Hematopoietic multipotent progenitor cell treated with erythropoietin and hydrocortisone succinate and interleukin-3 and kit ligand, for 6 days (in vitro differentiated cells): ENCODE results near the gene BCL2.

Experiments used
- DNase-seq: peaks from one replicate; pipeline ENCODE4 v3.0.0-alpha.2; 2015

BCL2 gene

DNA sequence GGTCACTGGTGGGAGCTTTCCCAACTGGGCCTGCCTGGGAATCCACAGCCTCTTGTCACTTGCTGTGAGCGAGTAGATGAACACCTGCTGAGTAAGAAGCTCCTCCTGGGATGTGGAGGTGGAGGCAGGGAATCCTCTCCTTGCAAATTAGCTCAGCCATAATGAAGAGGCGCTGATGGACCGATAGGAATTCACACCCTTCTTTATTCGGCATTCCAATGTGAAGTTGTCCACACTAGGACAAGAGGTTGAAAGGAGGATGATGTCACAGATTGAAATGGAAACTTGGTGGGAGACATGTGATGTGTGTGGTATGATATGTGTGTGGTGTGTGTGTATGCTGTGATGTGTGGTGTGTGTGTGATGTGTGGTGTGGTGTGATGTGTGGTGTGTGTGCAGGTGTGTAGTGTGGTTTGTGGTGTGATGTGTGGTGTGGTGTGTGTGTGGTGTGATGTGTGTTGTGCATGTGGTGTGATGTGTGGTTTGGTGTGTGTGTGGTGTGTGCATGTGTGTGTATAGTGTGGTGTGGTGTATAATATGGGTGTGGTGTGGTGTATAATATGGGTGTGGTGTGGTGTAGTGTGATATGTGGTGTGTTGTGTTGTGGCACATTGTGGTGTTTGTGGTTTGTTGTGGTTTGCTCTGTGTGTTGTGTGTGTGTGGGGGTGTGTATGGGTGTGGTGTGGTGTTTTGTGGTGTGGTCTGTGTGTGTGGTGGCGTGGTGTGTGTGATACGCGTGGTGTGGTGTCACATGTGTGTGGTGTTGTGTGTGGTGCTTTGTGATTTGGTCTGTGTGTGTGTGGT lies 216.4 kb downstream of the BCL2 start:
- peak; percentile 14 for DNase-seq

DNA sequence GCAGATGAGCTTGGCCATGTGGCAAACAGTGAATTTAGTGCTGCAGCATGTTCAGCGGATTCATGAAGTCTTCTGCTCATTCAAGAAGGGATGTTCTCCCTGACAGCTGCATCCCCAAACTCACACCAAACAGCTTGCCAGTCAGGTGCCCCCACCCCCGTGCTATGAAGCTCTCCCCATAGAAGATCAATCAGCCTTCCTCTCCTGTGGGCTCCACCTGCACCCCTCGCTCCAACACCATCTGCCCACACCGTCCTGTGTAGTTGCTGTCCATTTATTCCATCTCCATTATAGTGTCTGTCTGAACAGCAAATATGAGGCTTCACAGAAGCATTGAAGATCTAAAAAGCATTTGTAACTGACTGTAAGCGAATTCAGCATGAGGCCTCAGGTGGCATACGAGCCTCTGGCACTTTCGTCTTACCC lies 218.9 kb downstream of the BCL2 start:
- DNase-seq, result no peak

- peak; percentile 97 for DNase-seq
Measured at GRCh38 chr18:63099848-63100629, 219.5 kb downstream of the BCL2 start.

DNA sequence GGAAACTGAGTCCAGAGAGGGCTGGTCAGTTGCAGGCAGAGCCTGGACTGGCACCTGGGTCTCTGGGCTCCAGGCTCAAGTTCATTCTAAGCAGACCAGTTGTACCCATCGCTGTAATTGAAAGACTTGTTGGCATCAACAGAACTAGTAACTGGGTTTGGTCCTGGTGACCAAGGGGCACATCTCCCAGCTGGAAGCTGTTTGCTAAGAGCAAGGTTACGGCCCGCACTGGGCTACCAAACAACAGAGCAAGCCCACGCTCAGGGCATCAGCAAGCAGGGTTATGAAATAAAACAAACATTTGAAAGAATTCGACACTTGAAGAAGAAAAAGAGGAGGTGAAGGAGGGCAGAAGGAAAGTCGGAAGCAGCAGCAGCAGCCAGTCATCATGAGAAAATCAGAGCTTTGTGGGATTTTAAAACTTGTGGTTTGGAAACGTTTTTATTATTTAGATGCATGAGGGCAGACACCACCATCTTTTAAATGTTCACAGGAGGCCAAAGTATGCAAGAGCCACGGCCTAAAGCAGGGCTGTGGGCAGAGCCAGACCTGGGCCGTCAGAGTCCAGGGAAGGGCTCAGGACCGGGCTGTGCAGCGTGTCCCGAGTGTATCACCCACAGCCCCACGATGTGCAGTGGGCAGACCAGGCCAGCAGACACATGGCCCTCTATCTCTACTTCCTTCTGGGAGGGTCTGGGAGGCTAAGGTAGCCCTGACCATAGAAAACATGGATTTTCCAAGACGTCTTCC lies 220.3 kb downstream of the BCL2 start:
- peak; percentile 32 for DNase-seq

DNA sequence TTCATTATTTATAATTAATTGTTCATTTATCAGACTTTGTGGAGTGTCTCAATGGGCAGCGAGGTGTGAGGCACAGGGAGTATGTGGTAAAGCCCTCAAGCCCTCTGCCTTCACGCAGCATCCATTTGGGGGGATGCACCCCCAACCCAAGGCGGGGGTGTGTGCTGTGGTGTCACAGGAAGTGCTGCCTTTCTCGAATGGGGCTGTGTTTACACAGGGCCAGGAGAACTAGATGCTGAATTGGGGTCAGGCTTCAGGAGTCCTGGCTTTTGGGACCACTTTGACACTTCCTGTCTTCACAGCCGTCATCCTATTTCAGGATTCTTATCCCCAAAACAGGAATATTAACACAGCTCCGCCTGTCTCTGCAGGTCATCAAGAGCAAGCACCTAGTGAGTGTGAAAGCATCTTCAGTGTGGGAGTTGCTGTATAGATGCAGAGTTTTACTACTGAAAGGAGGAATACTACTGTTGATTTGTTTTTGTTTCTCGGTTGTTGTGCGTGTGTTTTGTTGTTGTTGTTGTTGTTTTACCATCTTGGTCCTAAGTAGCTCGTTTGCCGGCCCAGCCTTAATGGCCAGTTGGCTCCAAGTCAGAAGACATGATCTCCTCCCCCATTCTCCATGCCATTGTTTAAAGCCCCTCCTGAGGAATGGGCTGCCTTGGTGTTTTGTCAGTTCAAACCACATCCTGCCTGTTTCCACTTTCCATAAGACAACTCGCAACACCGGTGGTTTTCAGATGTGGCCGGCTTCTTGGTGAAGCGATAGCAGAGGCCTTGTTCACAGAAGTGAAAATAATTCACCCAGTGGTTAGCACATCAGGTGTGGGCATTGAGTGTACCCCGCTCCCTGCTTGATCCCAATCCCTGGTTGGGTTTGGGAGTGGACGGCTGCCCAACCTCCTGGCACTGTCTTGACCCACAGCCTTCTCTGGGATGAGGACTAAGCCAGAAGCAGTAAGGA lies 221.3 kb downstream of the BCL2 start:
- DNase-seq, result peak; percentile 77

DNA sequence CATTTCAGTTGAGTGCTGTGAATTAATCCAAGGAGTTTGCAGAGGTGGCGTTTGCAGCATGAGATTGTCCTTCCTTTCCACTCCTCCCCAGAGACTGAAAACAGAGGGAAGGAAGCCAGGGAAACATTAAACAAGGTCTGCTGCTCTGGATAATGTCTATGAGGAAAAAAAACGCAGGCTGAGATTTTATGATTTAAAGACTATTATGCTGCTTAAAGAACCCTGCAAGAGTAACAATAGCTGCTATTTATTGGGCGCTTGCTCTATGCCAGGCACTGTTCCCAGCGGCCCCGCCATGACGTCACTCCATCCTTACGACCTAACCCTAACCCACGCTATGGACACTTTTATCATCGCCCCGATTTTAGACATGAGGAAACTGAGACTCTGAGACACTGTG lies 222.4 kb downstream of the BCL2 start:
- DNase-seq, result no peak

GRCh38 chr18:63096327-63096874 lies 223.2 kb downstream of the BCL2 start:
- DNase-seq, result no peak

GRCh38 chr18:63095768-63096167 lies 223.8 kb downstream of the BCL2 start:
- DNase-seq, result no peak

GRCh38 chr18:63091671-63092364 lies 227.8 kb downstream of the BCL2 start:
- no peak for DNase-seq

- DNase-seq, result no peak
Measured at GRCh38 chr18:63090334-63090733, 229.2 kb downstream of the BCL2 start.

GRCh38 chr18:63089041-63089440 lies 230.5 kb downstream of the BCL2 start:
- no peak for DNase-seq

GRCh38 chr18:63088262-63088661 lies 231.3 kb downstream of the BCL2 start:
- DNase-seq, result no peak

DNA sequence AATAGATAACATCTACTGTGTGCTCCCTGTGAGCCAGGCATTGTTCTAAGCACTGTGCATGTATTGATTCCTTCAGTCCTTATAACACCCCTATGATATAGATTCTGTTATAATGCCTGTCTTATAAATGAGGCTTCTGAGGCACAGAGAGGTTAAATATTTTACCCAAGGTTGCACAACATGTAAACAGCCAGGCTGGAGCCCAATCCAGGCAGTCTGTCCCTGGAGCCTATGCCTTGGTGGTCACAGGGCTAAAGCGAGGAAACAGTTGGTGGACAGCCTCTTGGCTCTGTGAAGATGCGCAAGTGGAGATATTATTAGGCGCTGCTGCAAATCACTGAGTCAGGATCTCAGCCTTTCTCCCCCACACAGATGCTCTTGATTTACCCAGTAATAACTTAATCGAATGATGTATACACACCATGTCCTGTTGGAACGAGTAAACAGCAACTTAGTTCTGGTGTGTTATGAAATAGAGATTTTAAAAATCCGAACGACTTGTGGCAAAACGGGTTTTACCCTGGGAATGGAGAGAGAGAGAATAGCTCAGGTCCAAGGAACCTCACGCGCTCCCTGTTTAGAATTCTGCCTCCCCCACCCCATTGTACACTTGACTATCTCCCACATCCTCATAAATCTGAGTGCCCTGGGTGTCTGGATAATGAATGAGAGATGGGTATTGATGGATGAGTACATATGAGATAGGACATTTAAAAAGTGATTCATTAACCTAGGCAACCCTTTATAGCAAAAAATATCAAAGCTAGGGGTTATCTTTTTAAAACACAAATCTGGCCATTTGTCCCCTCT lies 231.9 kb downstream of the BCL2 start:
- DNase-seq, result no peak

DNA sequence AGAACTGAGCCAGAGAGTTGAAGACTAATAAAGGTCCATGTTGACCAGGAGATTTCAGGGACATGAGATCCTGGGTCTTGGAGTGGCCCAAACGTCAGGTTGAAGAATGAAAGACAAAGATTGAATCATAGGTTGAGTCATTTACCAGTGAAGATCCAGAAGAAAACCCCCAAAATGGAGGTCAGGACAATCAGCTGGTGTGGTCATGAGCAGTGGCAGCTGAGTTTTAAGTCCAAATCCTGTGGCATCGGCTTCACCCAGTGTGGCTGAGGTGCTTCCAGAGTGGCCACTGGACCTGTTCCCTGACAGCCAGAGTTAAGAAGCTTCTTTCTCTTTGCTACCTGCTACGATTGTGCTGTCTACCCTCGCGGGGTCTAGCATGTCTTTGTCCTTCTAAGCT lies 234.0 kb downstream of the BCL2 start:
- no peak for DNase-seq

DNA sequence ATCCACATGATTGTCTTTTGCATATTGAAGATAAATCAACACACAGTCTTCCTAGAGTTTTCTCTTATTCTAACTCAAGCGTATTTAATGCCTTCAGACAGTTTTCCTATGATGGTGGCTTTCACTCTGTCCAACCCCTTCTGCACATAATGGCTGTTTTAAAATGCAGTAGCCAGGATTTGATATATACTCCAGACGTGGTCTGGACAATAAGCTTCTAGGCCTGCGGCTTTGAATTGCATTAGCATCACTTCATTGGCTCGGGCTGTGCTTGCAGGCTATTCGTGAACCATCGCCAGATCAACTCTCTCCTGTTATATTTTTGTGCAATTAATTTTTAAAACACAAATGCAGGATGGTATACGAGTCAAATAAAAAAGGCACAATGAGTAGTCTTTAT lies 235.3 kb downstream of the BCL2 start:
- DNase-seq, result no peak

- DNase-seq, result no peak
Measured at GRCh38 chr18:63083555-63083954, 236.0 kb downstream of the BCL2 start.

- DNase-seq, result no peak
Measured at GRCh38 chr18:63083020-63083531, 236.5 kb downstream of the BCL2 start.

GRCh38 chr18:63082366-63083019 lies 237.1 kb downstream of the BCL2 start:
- DNase-seq, result no peak

- DNase-seq, result peak; percentile 56
Measured at GRCh38 chr18:63079114-63079513, 240.5 kb downstream of the BCL2 start.

- no peak for DNase-seq
Measured at GRCh38 chr18:63078471-63078870, 241.1 kb downstream of the BCL2 start.
